K562 (cell line): ENCODE measurements around the gene CENPP. TPM values are rescaled to one million over a fixed set of nuclear protein-coding genes. Genes with fewer than 3 reads are reported as not detected.

ENCODE experiments used
- ATAC-seq: fragments of 200-7000 bp; cut with Tn5 transposase; 3 replicates; pipeline ENCODE4 v1.9.1; 2020; ENCODE audit warnings: moderate library complexity
- BruUV-seq: library from RNA; stranded (reverse); fragments of 400-500 nt; replicated peaks from 2 replicates; lab custom pipeline; 2021; lab: Mats Ljungman, UMichigan
- CTCF ChIA-PET: fragments of 300-600 bp; formaldehyde crosslinking; extraction: SDS; loops from one replicate; lab custom pipeline; 2021; ENCODE audit warnings: low intra/inter-chr PET ratio; lab: Yijun Ruan, JAX
- POLR2A ChIA-PET: fragments of 300-600, 350-650 bp; sonication (Branson Sonifier 250); formaldehyde crosslinking; extraction: SDS; loops from one replicate; lab custom pipeline; 2021; ENCODE audit warnings: antibody characterized with exemption, inconsistent platforms; lab: Yijun Ruan, JAX
- DNase-seq, 4 experiments: peaks; one replicate each; pipeline versions ENCODE4 v3.0.0 to v3.0.0-alpha.2; 2011 to 2018; ENCODE audit warnings: low spot score in 3 of 4, mixed read lengths in 3 of 4; ENCODE audit errors: extremely low read depth in 1 of 4
- FAIRE-seq: peaks from 2 replicates; lab custom pipeline; 2011; peaks lifted over from hg19 to GRCh38; lab: Jason Lieb, UNC
- H2AFZ ChIP-seq: 2 replicates; pipeline ENCODE4 v1.6.0; 2011; ENCODE audit warnings: low read depth, low read length, control low read depth, inconsistent platforms
- H3K27ac ChIP-seq: fragments of 200-600 bp; 3 replicates; pipeline ENCODE4 v1.8.0; 2011; ENCODE audit warnings: low read depth, mild to moderate bottlenecking, control low read depth, inconsistent platforms, low read length, moderate library complexity, mixed read lengths; ENCODE audit errors: extremely low read depth
- H3K27me3 ChIP-seq, 2 experiments: fragments of 300-600 bp in 1 of 2; 2 replicates in 1 of 2; 3 replicates in 1 of 2; pipeline versions ENCODE4 v1.6.0 to v1.8.0; 2011; ENCODE audit warnings: inconsistent platforms in 2 of 2, low read length in 2 of 2, mild to moderate bottlenecking in 1 of 2, mixed read lengths in 1 of 2, moderate library complexity in 1 of 2; ENCODE audit not compliant: control insufficient read depth in 2 of 2, insufficient read depth in 2 of 2
- H3K36me3 ChIP-seq: fragments of 300-600 bp; 3 replicates; pipeline ENCODE4 v1.8.0; 2011; ENCODE audit warnings: mild to moderate bottlenecking, low read length, inconsistent platforms; ENCODE audit not compliant: control insufficient read depth, insufficient read depth
- H3K4me1 ChIP-seq, 2 experiments: fragments of 200-600 bp in 1 of 2; replicated peaks in 1 of 2; 2 replicates in 1 of 2; 3 replicates in 1 of 2; pipeline versions ENCODE4 v1.5.1 to v1.8.0; 2011; ENCODE audit warnings: inconsistent platforms in 2 of 2, low read length in 2 of 2, mild to moderate bottlenecking in 1 of 2, mixed read lengths in 1 of 2, moderate library complexity in 1 of 2; ENCODE audit not compliant: control insufficient read depth in 2 of 2, insufficient read depth in 2 of 2
- H3K4me2 ChIP-seq: 2 replicates; pipeline ENCODE4 v1.6.1; 2011; ENCODE audit warnings: low read length, control low read depth, inconsistent platforms, mixed read lengths; ENCODE audit not compliant: insufficient read depth
- H3K4me3 ChIP-seq: fragments of 200-600 bp; sonication (generic), shearing (Covaris generic); 2 replicates; pipeline ENCODE4 v1.5.1; 2016; ENCODE audit warnings: control low read depth, inconsistent platforms
- H3K79me2 ChIP-seq: fragments of 200-600 bp; 3 replicates; pipeline ENCODE4 v1.8.0; 2011; ENCODE audit warnings: low read length, inconsistent platforms; ENCODE audit not compliant: control insufficient read depth, insufficient read depth
- H3K9ac ChIP-seq, 2 experiments: 2 replicates each; pipeline versions ENCODE4 v1.6.0 to v1.6.1; 2011; ENCODE audit warnings: low read depth in 2 of 2, low read length in 2 of 2, control low read depth in 1 of 2, inconsistent platforms in 1 of 2, mild to moderate bottlenecking in 1 of 2, mixed read lengths in 1 of 2; ENCODE audit not compliant: insufficient read depth in 1 of 2
- H3K9me1 ChIP-seq: one replicate; pipeline ENCODE4 v1.6.0; 2011; ENCODE audit warnings: inconsistent platforms, mild to moderate bottlenecking, low read length, moderate library complexity; ENCODE audit not compliant: control insufficient read depth, insufficient read depth
- H3K9me3 ChIP-seq: replicated peaks from 2 replicates; pipeline ENCODE4 v1.5.1; 2011; ENCODE audit warnings: low read depth, low read length, inconsistent platforms; ENCODE audit not compliant: control insufficient read depth, insufficient read depth
- H4K20me1 ChIP-seq: replicated peaks from 2 replicates; pipeline ENCODE4 v1.6.1; 2011; ENCODE audit warnings: low read length, inconsistent platforms, mixed read lengths; ENCODE audit not compliant: control insufficient read depth, insufficient read depth
- ADNP ChIP-seq: fragments of 200-800 bp; sonication (Bioruptor generic); IDR thresholded peaks from 2 replicates; pipeline ENCODE4 v1.6.1; 2016; ENCODE audit warnings: missing genetic modification characterization, missing compliant biosample characterization
- FOXP1 ChIP-seq: sonication (generic); formaldehyde crosslinking; IDR thresholded peaks from 2 replicates; pipeline ENCODE4 v1.8.0; 2022; ENCODE audit warnings: mild to moderate bottlenecking, missing genetic modification reagents
- GATAD2A ChIP-seq: fragments of 450-650 bp; IDR thresholded peaks from 2 replicates; pipeline ENCODE4 v1.6.1; 2017
- KAT7 ChIP-seq: sonication (generic); formaldehyde crosslinking; IDR thresholded peaks from 2 replicates; pipeline ENCODE4 v1.8.0; 2022; ENCODE audit warnings: missing genetic modification reagents, mild to moderate bottlenecking, borderline replicate concordance
- MEF2A ChIP-seq: IDR thresholded peaks from 2 replicates; pipeline ENCODE4 v1.6.1; 2011; ENCODE audit warnings: low read depth, mild to moderate bottlenecking, low read length, moderate library complexity; ENCODE audit not compliant: control insufficient read depth
- MTF1 ChIP-seq: fragments of 250-450 bp; sonication (Bioruptor Pico); IDR thresholded peaks from 2 replicates; pipeline ENCODE4 v1.9.0; 2021; ENCODE audit warnings: moderate library complexity, mild to moderate bottlenecking, inconsistent platforms, borderline replicate concordance
- MXI1 ChIP-seq: IDR thresholded peaks from 2 replicates; pipeline ENCODE4 v1.6.1; 2011; ENCODE audit warnings: low read depth, mild to moderate bottlenecking, improper control_type of control experiment, low read length
- NFRKB ChIP-seq: fragments of 450-650 bp; IDR thresholded peaks from 2 replicates; pipeline ENCODE4 v1.6.1; 2016; ENCODE audit warnings: low read depth
- PKNOX1 ChIP-seq: fragments of 450-650 bp; IDR thresholded peaks from 2 replicates; pipeline ENCODE4 v1.6.1; 2016
- POLR2H ChIP-seq: IDR thresholded peaks from 2 replicates; pipeline ENCODE4 v1.6.1; 2016; ENCODE audit warnings: missing genetic modification characterization, low read depth, mild to moderate bottlenecking, control low read depth, missing compliant biosample characterization, moderate library complexity
- POLR3A ChIP-seq: IDR thresholded peaks from 2 replicates; pipeline ENCODE4 v1.6.1; 2011; ENCODE audit warnings: borderline replicate concordance, mild to moderate bottlenecking, moderate library complexity; ENCODE audit not compliant: insufficient read length, insufficient read depth; ENCODE audit errors: extremely low read depth
- ZHX1 ChIP-seq: fragments of 150-350 bp; conservative IDR thresholded peaks from 2 replicates; pipeline ENCODE4 v1.6.1; 2014; ENCODE audit warnings: low read length
- ZNF133 ChIP-seq: fragments of 250-450 bp; sonication (Bioruptor Pico); IDR thresholded peaks from 2 replicates; pipeline ENCODE4 v1.4.0; 2020; ENCODE audit warnings: mild to moderate bottlenecking
- WGBS: fragments of 100-300 bp; shearing (Covaris generic); methylation state at CpG from one replicate; pipeline ENCODE4 v1.1.6; 2016; ENCODE audit warnings: low coverage, mixed read lengths; ENCODE audit not compliant: insufficient coverage; ENCODE audit errors: missing lambda C conversion rate; 5-methylcytosine and 5-hydroxymethylcytosine counted together
- in situ Hi-C: fragments of 300-500 bp; cut with MboI; formaldehyde crosslinking; loops from 4 replicates; pipeline ENCODE4 v1.15.0; 2018; ENCODE audit warnings: inconsistent platforms, mixed read lengths
- intact Hi-C: fragments of 100-400 bp; cut with micrococcal nuclease; formaldehyde crosslinking; loops from 2 replicates; pipeline ENCODE4 v1.14.2; 2022
- polyA plus RNA-seq, 8 experiments: library from polyadenylated mRNA; depleted of rRNA in 4 of 8; stranded (reverse) in 5 of 8; unstranded in 3 of 8; fragments of >200 nt; fragmentation: Nextera tagmentation in 2 of 8; fragmentation: Illumina TruSeq in 1 of 8; extraction: Ambion mirVana in 2 of 8; extraction: Trizol in 1 of 8; gene quantifications; 2 replicates each; pipeline versions ENCODE4 v1.2.1 to v1.2.3, GENCODE V29; 2011 to 2014; ENCODE audit warnings: inconsistent platforms in 1 of 8, missing spikeins in 1 of 8
- total RNA-seq, 7 experiments: library from RNA; depleted of rRNA in 6 of 7; stranded (reverse); fragments of >200 nt in 6 of 7; fragmentation: Illumina TruSeq in 2 of 7; extraction: Trizol in 2 of 7; gene quantifications; 2 replicates each; pipeline versions ENCODE4 v1.2.1 to v1.2.3, GENCODE V29; 2011 to 2021; ENCODE audit warnings: low replicate concordance in 1 of 7
- TF ChIP-seq, protein P1 (sequence below): sonication (generic); formaldehyde crosslinking; IDR thresholded peaks from 2 replicates; pipeline ENCODE4 v1.8.0; 2023; ENCODE audit warnings: missing genetic modification reagents, mild to moderate bottlenecking, borderline replicate concordance

CENPP gene
- total and polyA plus RNA-seq, 9 of the 15 experiments (the other 6 are each of a cell fraction or from before 2014, with no cell fraction given): 8.0 to 28.5 (median 17.9) TPM

- ATAC-seq (no peak), DNase-seq (no peak), FAIRE-seq (no peak)
- Histone ChIP-seq H3K27ac (no peak overlapping the region), H3K4me1 (peaks cover 0 to 3% of the 10 kb centered on the region in 2 experiments; a peak in 1 of 5 replicates), H3K27me3 (no peaks in the 10 kb centered on the region), H3K36me3 (peaks cover 95% of the 10 kb centered on the region), H3K4me2 (no peak overlapping the region), H3K9me1 (no peaks in the 10 kb centered on the region), H3K9ac (no peak overlapping the region), H3K4me3 (no peak overlapping the region), H2AFZ (no peak overlapping the region), H4K20me1 (0 out of 2 replicates have a peak, but pooled peaks cover 4% of the 10 kb centered on the region), H3K79me2 (no peaks in the 10 kb centered on the region), H3K9me3 (no peaks in the 10 kb centered on the region)
- intact Hi-C loops: no loop called here
- ChIA-PET CTCF (no interaction called here), POLR2A (interaction anchor here (1.0 kb wide), 1 partner anchor 476 kb away, joined by 3 read pairs; no protein-coding TSS in a partner anchor)
- 90% methylated on average over 11 of the region's 11 CpGs for WGBS
- in situ Hi-C loops: no loop called here
- BruUV-seq: no TSS peak
- TF ChIP-seq POLR3A: no peak
- no peak for TF ChIP-seq GATAD2A
- TF ChIP-seq KAT7: no peak
- no peak for TF ChIP-seq ZNF133 (CRISPR knock-in tag)
- no peak for TF ChIP-seq MTF1
- TF ChIP-seq, protein P1, sequence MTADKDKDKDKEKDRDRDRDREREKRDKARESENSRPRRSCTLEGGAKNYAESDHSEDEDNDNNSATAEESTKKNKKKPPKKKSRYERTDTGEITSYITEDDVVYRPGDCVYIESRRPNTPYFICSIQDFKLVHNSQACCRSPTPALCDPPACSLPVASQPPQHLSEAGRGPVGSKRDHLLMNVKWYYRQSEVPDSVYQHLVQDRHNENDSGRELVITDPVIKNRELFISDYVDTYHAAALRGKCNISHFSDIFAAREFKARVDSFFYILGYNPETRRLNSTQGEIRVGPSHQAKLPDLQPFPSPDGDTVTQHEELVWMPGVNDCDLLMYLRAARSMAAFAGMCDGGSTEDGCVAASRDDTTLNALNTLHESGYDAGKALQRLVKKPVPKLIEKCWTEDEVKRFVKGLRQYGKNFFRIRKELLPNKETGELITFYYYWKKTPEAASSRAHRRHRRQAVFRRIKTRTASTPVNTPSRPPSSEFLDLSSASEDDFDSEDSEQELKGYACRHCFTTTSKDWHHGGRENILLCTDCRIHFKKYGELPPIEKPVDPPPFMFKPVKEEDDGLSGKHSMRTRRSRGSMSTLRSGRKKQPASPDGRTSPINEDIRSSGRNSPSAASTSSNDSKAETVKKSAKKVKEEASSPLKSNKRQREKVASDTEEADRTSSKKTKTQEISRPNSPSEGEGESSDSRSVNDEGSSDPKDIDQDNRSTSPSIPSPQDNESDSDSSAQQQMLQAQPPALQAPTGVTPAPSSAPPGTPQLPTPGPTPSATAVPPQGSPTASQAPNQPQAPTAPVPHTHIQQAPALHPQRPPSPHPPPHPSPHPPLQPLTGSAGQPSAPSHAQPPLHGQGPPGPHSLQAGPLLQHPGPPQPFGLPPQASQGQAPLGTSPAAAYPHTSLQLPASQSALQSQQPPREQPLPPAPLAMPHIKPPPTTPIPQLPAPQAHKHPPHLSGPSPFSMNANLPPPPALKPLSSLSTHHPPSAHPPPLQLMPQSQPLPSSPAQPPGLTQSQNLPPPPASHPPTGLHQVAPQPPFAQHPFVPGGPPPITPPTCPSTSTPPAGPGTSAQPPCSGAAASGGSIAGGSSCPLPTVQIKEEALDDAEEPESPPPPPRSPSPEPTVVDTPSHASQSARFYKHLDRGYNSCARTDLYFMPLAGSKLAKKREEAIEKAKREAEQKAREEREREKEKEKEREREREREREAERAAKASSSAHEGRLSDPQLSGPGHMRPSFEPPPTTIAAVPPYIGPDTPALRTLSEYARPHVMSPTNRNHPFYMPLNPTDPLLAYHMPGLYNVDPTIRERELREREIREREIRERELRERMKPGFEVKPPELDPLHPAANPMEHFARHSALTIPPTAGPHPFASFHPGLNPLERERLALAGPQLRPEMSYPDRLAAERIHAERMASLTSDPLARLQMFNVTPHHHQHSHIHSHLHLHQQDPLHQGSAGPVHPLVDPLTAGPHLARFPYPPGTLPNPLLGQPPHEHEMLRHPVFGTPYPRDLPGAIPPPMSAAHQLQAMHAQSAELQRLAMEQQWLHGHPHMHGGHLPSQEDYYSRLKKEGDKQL (CRISPR knock-in tag): no peak
- no peak for TF ChIP-seq MEF2A
- no peak for TF ChIP-seq PKNOX1
- no peak for TF ChIP-seq NFRKB
- no peak for TF ChIP-seq ADNP
- no peak for TF ChIP-seq ZHX1
- TF ChIP-seq FOXP1 (CRISPR knock-in tag): no peak
- TF ChIP-seq MXI1: no peak
- no peak for TF ChIP-seq POLR2H (tag)
Measured at GRCh38 chr9:92616199-92616641, 290.5 kb downstream of the CENPP start.
